Uterus (tissue), 2 donors: ENCODE measurements around the gene PRKAR2A.

Source experiments
- CTCF ChIP-seq, 4 experiments: fragments of 200-600 bp in 2 of 4; fragments of 450-650 bp in 2 of 4; sonication (generic) in 2 of 4; IDR thresholded peaks; one replicate each; pipeline ENCODE4 v1.5.1; 2016 to 2019; ENCODE audit warnings: antibody characterized with exemption in 4 of 4, mild to moderate bottlenecking in 2 of 4, moderate library complexity in 1 of 4
- POLR2A ChIP-seq, 2 donors: fragments of 450-650 bp; IDR thresholded peaks; one replicate each; pipeline ENCODE4 v1.6.1; 2016; ENCODE audit warnings: antibody characterized with exemption in 2 of 2, mild to moderate bottlenecking in 1 of 2, moderate library complexity in 1 of 2

DNA sequence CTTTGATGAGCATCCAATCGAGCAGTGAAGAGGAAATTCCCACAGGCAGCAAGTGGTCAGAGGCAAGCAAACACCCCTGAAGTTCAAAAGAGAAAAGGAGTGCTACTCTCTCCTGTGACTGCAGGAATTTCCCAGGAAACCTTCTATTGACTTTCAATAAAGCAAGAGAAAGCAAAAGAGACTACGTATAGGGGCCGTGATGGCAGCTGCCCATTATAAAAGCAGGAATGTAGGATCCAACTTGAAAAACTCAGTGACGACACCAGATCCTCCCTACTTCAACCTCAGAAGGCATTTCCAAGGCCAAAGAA, 77.5 kb downstream of the PRKAR2A start:
- TF ChIP-seq CTCF (IDR thresholded peaks at IDR 0.05) (no peak), POLR2A (IDR thresholded peaks at IDR 0.05) (no peak)
